HUES48 (cell line): ENCODE results near the gene TRIM17.

ENCODE experiments used
- H3K27ac ChIP-seq: one replicate; pipeline ENCODE4 v1.7.0; 2013; ENCODE audit warnings: low read depth, low read length, inconsistent platforms
- H3K27me3 ChIP-seq: 2 replicates; pipeline ENCODE4 v1.6.1; 2013; ENCODE audit warnings: mild to moderate bottlenecking, low read length; ENCODE audit not compliant: control insufficient read depth, insufficient read depth
- H3K36me3 ChIP-seq: 2 replicates; pipeline ENCODE4 v1.6.1; 2013; ENCODE audit warnings: low read length; ENCODE audit not compliant: control insufficient read depth, insufficient read depth
- H3K4me1 ChIP-seq: 2 replicates; pipeline ENCODE4 v1.6.1; 2013; ENCODE audit warnings: mild to moderate bottlenecking, low read length; ENCODE audit not compliant: control insufficient read depth, insufficient read depth
- H3K4me3 ChIP-seq: 2 replicates; pipeline ENCODE4 v1.5.1; 2013; ENCODE audit warnings: mild to moderate bottlenecking, low read depth, low read length
- H3K9ac ChIP-seq: 2 replicates; pipeline ENCODE4 v1.6.1; 2013; ENCODE audit warnings: mild to moderate bottlenecking, low read depth, low read length, moderate library complexity
- H3K9me3 ChIP-seq: 2 replicates; pipeline ENCODE4 v1.6.1; 2013; ENCODE audit warnings: low read length; ENCODE audit not compliant: control insufficient read depth, insufficient read depth

TRIM17 gene

GRCh38 chr1:228408041-228408868 lies 8.4 kb downstream of the TRIM17 start:
- Histone ChIP-seq H3K9ac (no peak overlapping the region), H3K9me3 (no peaks in the 10 kb centered on the region), H3K4me1 (peaks cover 17% of the 10 kb centered on the region; the same call in 1 of the 2 replicates), H3K27ac (no peak overlapping the region), H3K4me3 (peak overlapping the region; percentile 93), H3K36me3 (peaks cover 14% of the 10 kb centered on the region), H3K27me3 (0 out of 2 replicates have a peak, but pooled peaks cover 2% of the 10 kb centered on the region)

GRCh38 chr1:228407106-228408040 lies 9.3 kb downstream of the TRIM17 start:
- H3K4me3 ChIP-seq: peak overlapping the region; percentile 93
- peaks cover 17% of the 10 kb centered on the region; the same call in 1 of the 2 replicates for H3K4me1 ChIP-seq
- H3K9me3 ChIP-seq: no peaks in the 10 kb centered on the region
- peak overlapping the region; percentile 83 for H3K27ac ChIP-seq
- H3K27me3 ChIP-seq: 0 out of 2 replicates have a peak, but pooled peaks cover 2% of the 10 kb centered on the region
- H3K36me3 ChIP-seq: peaks cover 22% of the 10 kb centered on the region
- no peak overlapping the region for H3K9ac ChIP-seq

GRCh38 chr1:228405979-228406228 lies 10.8 kb downstream of the TRIM17 start:
- Histone ChIP-seq H3K36me3 (peaks cover 33% of the 10 kb centered on the region), H3K9me3 (no peaks in the 10 kb centered on the region), H3K9ac (peak overlapping the region; percentile 77; the same call in 1 of the 2 replicates), H3K4me1 (peaks cover 17% of the 10 kb centered on the region; the same call in 1 of the 2 replicates), H3K27me3 (0 out of 2 replicates have a peak, but pooled peaks cover 2% of the 10 kb centered on the region), H3K4me3 (peak overlapping the region; percentile 97), H3K27ac (no peak overlapping the region)

GRCh38 chr1:228405200-228405978 lies 11.3 kb downstream of the TRIM17 start:
- Histone ChIP-seq H3K27ac (no peak overlapping the region), H3K9ac (peak overlapping the region; percentile 61), H3K4me3 (peak overlapping the region; percentile 97), H3K9me3 (no peaks in the 10 kb centered on the region), H3K4me1 (peaks cover 17% of the 10 kb centered on the region; the same call in 1 of the 2 replicates), H3K27me3 (0 out of 2 replicates have a peak, but pooled peaks cover 2% of the 10 kb centered on the region), H3K36me3 (peaks cover 36% of the 10 kb centered on the region)

DNA sequence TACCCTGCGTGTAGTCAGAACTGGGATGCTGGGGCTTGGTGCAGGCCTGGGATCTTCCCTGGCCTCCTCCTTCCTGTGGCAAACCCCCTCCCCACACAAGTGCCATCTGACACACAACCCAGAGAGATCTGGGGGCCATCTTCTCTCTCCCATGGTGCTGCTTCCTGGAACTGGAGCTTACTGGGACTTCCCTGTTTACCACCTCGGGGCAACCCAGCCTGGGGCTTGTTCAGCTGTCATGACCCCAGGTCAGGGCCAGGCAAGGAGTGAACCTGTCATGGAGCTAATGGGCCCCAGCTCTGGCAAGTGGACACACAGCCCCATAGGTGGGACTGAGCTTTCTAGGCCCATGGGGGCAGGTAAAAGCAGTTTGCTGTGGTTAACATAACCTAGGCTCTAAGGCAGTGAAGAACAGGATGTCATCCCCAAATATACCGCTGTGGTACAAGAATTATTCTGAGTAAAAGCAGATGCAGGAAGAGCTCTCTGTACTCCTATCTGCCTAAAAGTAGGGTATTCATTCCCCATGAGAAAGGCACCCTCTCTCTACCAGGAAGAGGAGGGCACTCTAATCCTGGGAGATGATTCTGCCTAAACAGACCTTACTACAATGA lies 12.4 kb downstream of the TRIM17 start:
- Histone ChIP-seq H3K36me3 (peaks cover 45% of the 10 kb centered on the region), H3K4me3 (peak overlapping the region; percentile 97; the same call in 1 of the 2 replicates), H3K27ac (no peak overlapping the region), H3K9me3 (no peaks in the 10 kb centered on the region), H3K27me3 (0 out of 2 replicates have a peak, but pooled peaks cover 2% of the 10 kb centered on the region), H3K9ac (no peak overlapping the region), H3K4me1 (peaks cover 17% of the 10 kb centered on the region; the same call in 1 of the 2 replicates)

DNA sequence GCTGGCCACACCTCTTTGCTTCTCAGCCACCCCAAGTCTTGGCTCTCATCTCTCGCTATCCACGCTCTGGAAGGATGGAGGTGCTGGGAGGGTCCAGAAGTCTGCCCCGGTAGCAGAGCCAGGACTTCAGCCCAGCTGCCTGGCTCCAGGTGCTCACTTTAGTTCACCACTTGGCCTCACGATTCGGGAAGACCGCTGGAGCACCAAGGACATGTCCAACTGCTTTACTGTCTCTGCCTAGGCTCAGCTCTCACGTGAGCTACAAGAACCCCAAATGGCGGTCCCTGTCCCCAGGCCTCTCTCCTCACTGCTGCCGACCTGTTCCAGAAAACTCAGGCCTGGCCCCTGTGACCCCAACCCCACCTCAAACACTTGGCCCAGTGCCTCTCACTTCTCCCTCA lies 13.4 kb downstream of the TRIM17 start:
- H3K9ac ChIP-seq: no peak overlapping the region
- H3K4me3 ChIP-seq: no peak overlapping the region
- peaks cover 55% of the 10 kb centered on the region for H3K36me3 ChIP-seq
- H3K27me3 ChIP-seq: 0 out of 2 replicates have a peak, but pooled peaks cover 2% of the 10 kb centered on the region
- H3K27ac ChIP-seq: no peak overlapping the region
- peaks cover 13% of the 10 kb centered on the region; the same call in 1 of the 2 replicates for H3K4me1 ChIP-seq
- H3K9me3 ChIP-seq: no peaks in the 10 kb centered on the region

- H3K36me3 ChIP-seq: peaks cover 61% of the 10 kb centered on the region
- no peaks in the 10 kb centered on the region for H3K9me3 ChIP-seq
- no peak overlapping the region for H3K4me3 ChIP-seq
- no peak overlapping the region for H3K9ac ChIP-seq
- no peak overlapping the region for H3K27ac ChIP-seq
- H3K27me3 ChIP-seq: no peaks in the 10 kb centered on the region
- 0 out of 2 replicates have a peak, but pooled peaks cover 8% of the 10 kb centered on the region for H3K4me1 ChIP-seq
These were observed 14.0 kb downstream of the TRIM17 start for GRCh38 chr1:228402641-228403025.

- no peaks in the 10 kb centered on the region for H3K27me3 ChIP-seq
- no peak overlapping the region for H3K27ac ChIP-seq
- H3K9me3 ChIP-seq: no peaks in the 10 kb centered on the region
- H3K36me3 ChIP-seq: peaks cover 66% of the 10 kb centered on the region
- 0 out of 2 replicates have a peak, but pooled peaks cover 8% of the 10 kb centered on the region for H3K4me1 ChIP-seq
- no peak overlapping the region for H3K9ac ChIP-seq
- no peak overlapping the region for H3K4me3 ChIP-seq
These were observed 14.7 kb downstream of the TRIM17 start for GRCh38 chr1:228401782-228402640.

DNA sequence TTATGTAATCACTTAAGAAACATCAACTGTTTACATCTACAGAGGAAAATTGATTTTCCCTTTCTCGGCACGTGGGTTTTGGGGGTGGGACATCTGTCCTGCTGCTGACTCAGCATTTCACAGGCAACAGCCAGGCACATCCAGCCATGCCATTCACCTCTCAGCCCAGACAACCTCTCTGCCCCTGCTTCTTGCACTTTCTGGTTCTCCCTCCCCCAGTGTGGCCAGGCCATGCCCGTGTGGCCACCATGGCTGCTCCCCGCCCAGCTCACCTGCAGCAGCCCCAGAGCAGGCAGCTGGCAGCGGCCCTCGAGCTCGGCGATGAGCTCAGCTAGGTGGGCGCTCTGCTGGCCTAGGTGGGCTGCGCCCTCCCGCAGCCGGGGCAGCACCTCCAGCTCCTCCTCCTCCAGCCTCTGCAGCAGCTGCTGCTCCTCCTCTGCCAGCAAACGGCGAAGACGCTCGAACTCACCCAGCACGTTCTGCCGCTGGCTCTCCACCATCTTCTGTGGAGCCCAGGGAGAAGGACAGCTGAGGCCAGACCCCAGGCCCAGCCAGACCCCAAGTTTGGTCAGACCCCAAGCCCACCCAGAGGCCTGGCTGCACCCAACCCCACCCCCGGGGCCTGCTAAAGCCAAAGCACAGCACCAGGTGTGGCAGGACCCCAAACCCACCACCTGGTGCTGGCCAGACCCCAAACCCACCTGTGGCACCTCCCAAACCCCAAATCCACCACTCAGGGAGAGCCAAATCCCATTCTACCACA lies 15.8 kb downstream of the TRIM17 start:
- H3K4me3 ChIP-seq: no peak overlapping the region
- no peak overlapping the region for H3K27ac ChIP-seq
- H3K4me1 ChIP-seq: 0 out of 2 replicates have a peak, but pooled peaks cover 8% of the 10 kb centered on the region
- no peaks in the 10 kb centered on the region for H3K9me3 ChIP-seq
- H3K9ac ChIP-seq: no peak overlapping the region
- peaks cover 77% of the 10 kb centered on the region for H3K36me3 ChIP-seq
- no peaks in the 10 kb centered on the region for H3K27me3 ChIP-seq
